OCI-LY7 (cell line): ENCODE results near the gene CYB5R3.

Experiments
- CTCF ChIP-seq: fragments of 200-600 bp; sonication (generic); conservative IDR thresholded peaks from 2 replicates; pipeline ENCODE4 v1.5.1; 2014; ENCODE audit warnings: mild to moderate bottlenecking, antibody characterized with exemption, low read length, moderate library complexity, mixed read lengths
- EZH2phosphoT487 ChIP-seq: fragments of 200-600 bp; sonication (generic); IDR thresholded peaks from 2 replicates; pipeline ENCODE4 v1.6.1; 2018; ENCODE audit warnings: low read depth, borderline replicate concordance, mild to moderate bottlenecking, mixed run types, antibody characterized with exemption, low read length, moderate library complexity, mixed read lengths

- TF ChIP-seq CTCF (no peak), EZH2phosphoT487 (no peak)
Observed at GRCh38 chr22:42620084-42620483, 29.1 kb downstream of the CYB5R3 start.
